Endothelial cell of umbilical vein (primary cell): ENCODE measurements around the gene R3HDM1. TPM values are rescaled to one million over a fixed set of nuclear protein-coding genes. Genes with fewer than 3 reads are reported as not detected.

Experiments used
- BruUV-seq: library from RNA; stranded (reverse); fragments of 400-500 nt; replicated peaks from 2 replicates; lab custom pipeline; 2021; lab: Mats Ljungman, UMichigan
- CTCF ChIA-PET: fragments of 300-600, 350-600 bp; sonication (Branson Sonifier 250); formaldehyde crosslinking; loops from one replicate; lab custom pipeline; 2021; ENCODE audit warnings: antibody characterized with exemption, inconsistent platforms; lab: Charles Lee
- POLR2A ChIA-PET: fragments of 300-600, 350-600 bp; sonication (Branson Sonifier 250); formaldehyde crosslinking; loops from one replicate; lab custom pipeline; 2021; ENCODE audit warnings: antibody characterized with exemption, inconsistent platforms; lab: Charles Lee
- DNase-seq: peaks from one replicate; pipeline ENCODE4 v3.0.0-alpha.2; 2011; ENCODE audit warnings: low read depth, low spot score
- FAIRE-seq: peaks from 2 replicates; lab custom pipeline; 2011; peaks lifted over from hg19 to GRCh38; lab: Jason Lieb, UNC
- H2AFZ ChIP-seq: 2 replicates; pipeline ENCODE4 v1.6.0; 2012; ENCODE audit warnings: low read depth, low read length, control low read depth, inconsistent platforms
- H3K27ac ChIP-seq: 2 replicates; pipeline ENCODE4 v1.5.1; 2011; ENCODE audit warnings: low read depth, mild to moderate bottlenecking, control low read depth, low read length, moderate library complexity; ENCODE audit not compliant: insufficient read depth
- H3K27me3 ChIP-seq, 2 experiments: 2 replicates each; pipeline versions ENCODE4 v1.6.0 to v1.6.1; 2011; ENCODE audit warnings: low read length in 2 of 2, mixed read lengths in 1 of 2; ENCODE audit not compliant: control insufficient read depth in 2 of 2, insufficient read depth in 2 of 2
- H3K36me3 ChIP-seq, 2 experiments: 2 replicates in 1 of 2; 3 replicates in 1 of 2; pipeline ENCODE4 v1.5.1; 2011; ENCODE audit warnings: low read length in 2 of 2, mild to moderate bottlenecking in 1 of 2, moderate library complexity in 1 of 2; ENCODE audit not compliant: control insufficient read depth in 2 of 2, insufficient read depth in 2 of 2; ENCODE audit errors: extremely low read depth in 1 of 2
- H3K4me1 ChIP-seq: 3 replicates; pipeline ENCODE4 v1.5.1; 2011; ENCODE audit warnings: mild to moderate bottlenecking, low read length; ENCODE audit not compliant: control insufficient read depth, insufficient read depth; ENCODE audit errors: extremely low read depth
- H3K4me2 ChIP-seq: 2 replicates; pipeline ENCODE4 v1.6.1; 2011; ENCODE audit warnings: low read length, control low read depth, mixed read lengths; ENCODE audit not compliant: insufficient read depth
- H3K4me3 ChIP-seq, 3 experiments: fragments of 200-600 bp in 1 of 3; sonication (generic), shearing (Covaris generic) in 1 of 3; replicated peaks in 1 of 3; 2 replicates each; pipeline ENCODE4 v1.5.1; 2011 to 2016; ENCODE audit warnings: control low read depth in 3 of 3, low read length in 3 of 3, mild to moderate bottlenecking in 2 of 3, inconsistent platforms in 1 of 3, low read depth in 1 of 3, moderate library complexity in 1 of 3; ENCODE audit not compliant: insufficient read depth in 1 of 3
- H3K79me2 ChIP-seq: 2 replicates; pipeline ENCODE4 v1.6.0; 2012; ENCODE audit warnings: low read length, inconsistent platforms; ENCODE audit not compliant: control insufficient read depth, insufficient read depth
- H3K9ac ChIP-seq: replicated peaks from 2 replicates; pipeline ENCODE3; 2011; ENCODE audit warnings: low read length, control low read depth; ENCODE audit not compliant: insufficient read depth; ENCODE audit errors: extremely low read depth
- H3K9me1 ChIP-seq: replicated peaks from 3 replicates; pipeline ENCODE4 v1.6.0; 2011; ENCODE audit warnings: mild to moderate bottlenecking, low read length; ENCODE audit not compliant: control insufficient read depth, insufficient read depth; ENCODE audit errors: extremely low read depth
- H3K9me3 ChIP-seq: replicated peaks from 2 replicates; pipeline ENCODE4 v1.5.1; 2012; ENCODE audit warnings: low read length, inconsistent platforms; ENCODE audit not compliant: control insufficient read depth, insufficient read depth
- H4K20me1 ChIP-seq: replicated peaks from 2 replicates; pipeline ENCODE3; 2011; ENCODE audit warnings: mild to moderate bottlenecking, low read length; ENCODE audit not compliant: control insufficient read depth, insufficient read depth; ENCODE audit errors: extremely low read depth
- EZH2 ChIP-seq: IDR thresholded peaks from 2 replicates; pipeline ENCODE4 v1.6.1; 2012; ENCODE audit warnings: borderline replicate concordance, low read depth, mild to moderate bottlenecking, moderate library complexity, low read length, inconsistent platforms; ENCODE audit not compliant: severe bottlenecking
- GATA2 ChIP-seq: IDR thresholded peaks from 2 replicates; pipeline ENCODE4 v1.7.0; 2011; ENCODE audit warnings: low read depth, mild to moderate bottlenecking, moderate library complexity, mixed read lengths, low read length; ENCODE audit not compliant: insufficient read length, insufficient read depth
- JUN ChIP-seq: IDR thresholded peaks from 2 replicates; pipeline ENCODE4 v1.6.1; 2011; ENCODE audit warnings: borderline replicate concordance, low read depth; ENCODE audit not compliant: insufficient read length, insufficient read depth
- MYC ChIP-seq: IDR thresholded peaks from one replicate; pipeline ENCODE4 v1.6.1; 2011; ENCODE audit warnings: mild to moderate bottlenecking, low read depth, low read length
- POLR2AphosphoS5 ChIP-seq: IDR thresholded peaks from 2 replicates; pipeline ENCODE4 v1.6.1; 2012; ENCODE audit warnings: low read depth, mild to moderate bottlenecking, control low read depth, low read length, moderate library complexity; ENCODE audit not compliant: insufficient read depth
- dilution Hi-C: fragments of 300-500 bp; cut with MboI; formaldehyde crosslinking; loops from one replicate; pipeline ENCODE4 v1.15.0; 2019; ENCODE audit warnings: low sequenced_read_pairs; ENCODE audit not compliant: extremely low pct_ligation_motif_present
- intact Hi-C: fragments of 100-400 bp; cut with micrococcal nuclease; formaldehyde crosslinking; loops from one replicate; pipeline ENCODE4 v1.10.0; 2022
- polyA plus RNA-seq, 4 experiments: library from polyadenylated mRNA; depleted of rRNA in 3 of 4; stranded (reverse) in 3 of 4; unstranded in 1 of 4; fragments of >200 nt; gene quantifications; 2 replicates each; pipeline versions ENCODE4 v1.2.1 to v1.2.3, GENCODE V29; 2011 to 2012; ENCODE audit warnings: missing spikeins in 1 of 4
- total RNA-seq: library from RNA; stranded (reverse); gene quantifications from 2 replicates; pipeline ENCODE4 v1.2.3, GENCODE V29; 2021
- TF ChIP-seq, protein P1 (sequence below), 2 donors: IDR thresholded peaks; 1 replicate in 1 of 2; 2 replicates in 1 of 2; pipeline ENCODE4 v1.5.1; 2011; ENCODE audit warnings: low read length in 2 of 2, mild to moderate bottlenecking in 2 of 2, moderate library complexity in 2 of 2, control low read depth in 1 of 2, inconsistent platforms in 1 of 2, low read depth in 1 of 2; ENCODE audit not compliant: insufficient read depth in 1 of 2; ENCODE audit errors: extremely low read depth in 1 of 2
- TF ChIP-seq, protein P2 (sequence below): IDR thresholded peaks from 2 replicates; pipeline ENCODE4 v1.6.1; 2011; ENCODE audit not compliant: insufficient read depth, insufficient read length

Gene R3HDM1
- total and polyA plus RNA-seq, 2 donors (not counting 3 experiments of a cell fraction or from before 2014, with no cell fraction given), result 36.6 to 61.8 TPM

DNA sequence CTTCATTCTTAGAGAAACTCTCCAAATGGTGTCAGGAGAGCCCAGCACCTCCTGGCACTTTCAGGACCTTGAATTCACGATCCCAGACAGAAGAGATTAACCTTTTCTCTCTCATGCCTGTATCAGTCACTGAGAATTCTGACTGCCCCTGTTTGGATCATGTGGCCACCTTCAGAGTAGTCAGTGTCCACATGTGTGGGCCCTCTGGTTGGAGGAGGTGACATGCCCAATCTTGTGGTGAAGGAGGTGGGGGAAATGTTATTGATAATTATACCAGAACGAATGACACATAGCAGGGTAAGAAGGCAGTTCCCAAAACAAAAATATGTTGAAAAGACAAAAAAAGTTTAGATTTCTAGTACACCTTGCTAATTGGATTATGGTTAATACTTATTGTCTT lies 242.0 kb downstream of the R3HDM1 start:
- H3K9ac ChIP-seq, result no peak overlapping the region
- no peaks in the 10 kb centered on the region for H3K27me3 ChIP-seq
- H4K20me1 ChIP-seq, result no peaks in the 10 kb centered on the region
- ChIA-PET POLR2A (no interaction called here), CTCF (interaction anchor here (0.9 to 2.2 kb wide), 5 partner anchors 12 to 63 kb away, joined by 3 to 12 read pairs (median 5); no protein-coding TSS in a partner anchor)
- no peaks in the 10 kb centered on the region for H3K9me1 ChIP-seq
- DNase-seq (peak; percentile 13), FAIRE-seq (no peak)
- no peaks in the 10 kb centered on the region for H3K9me3 ChIP-seq
- peak overlapping the region; percentile 83 for H3K27ac ChIP-seq
- H2AFZ ChIP-seq, result no peak overlapping the region
- H3K4me1 ChIP-seq, result peaks cover 14% of the 10 kb centered on the region
- H3K4me3 ChIP-seq, result no peak overlapping the region
- no peak for TF ChIP-seq EZH2
- TF ChIP-seq, protein P1, sequence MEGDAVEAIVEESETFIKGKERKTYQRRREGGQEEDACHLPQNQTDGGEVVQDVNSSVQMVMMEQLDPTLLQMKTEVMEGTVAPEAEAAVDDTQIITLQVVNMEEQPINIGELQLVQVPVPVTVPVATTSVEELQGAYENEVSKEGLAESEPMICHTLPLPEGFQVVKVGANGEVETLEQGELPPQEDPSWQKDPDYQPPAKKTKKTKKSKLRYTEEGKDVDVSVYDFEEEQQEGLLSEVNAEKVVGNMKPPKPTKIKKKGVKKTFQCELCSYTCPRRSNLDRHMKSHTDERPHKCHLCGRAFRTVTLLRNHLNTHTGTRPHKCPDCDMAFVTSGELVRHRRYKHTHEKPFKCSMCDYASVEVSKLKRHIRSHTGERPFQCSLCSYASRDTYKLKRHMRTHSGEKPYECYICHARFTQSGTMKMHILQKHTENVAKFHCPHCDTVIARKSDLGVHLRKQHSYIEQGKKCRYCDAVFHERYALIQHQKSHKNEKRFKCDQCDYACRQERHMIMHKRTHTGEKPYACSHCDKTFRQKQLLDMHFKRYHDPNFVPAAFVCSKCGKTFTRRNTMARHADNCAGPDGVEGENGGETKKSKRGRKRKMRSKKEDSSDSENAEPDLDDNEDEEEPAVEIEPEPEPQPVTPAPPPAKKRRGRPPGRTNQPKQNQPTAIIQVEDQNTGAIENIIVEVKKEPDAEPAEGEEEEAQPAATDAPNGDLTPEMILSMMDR (IDR thresholded peaks at IDR 0.05; ENCODE audit: extremely low read depth in 1 of 2, insufficient read depth in 1 of 2, low read depth in 1 of 2, low read length in 2 of 2), result no peak
- TF ChIP-seq, protein P2, sequence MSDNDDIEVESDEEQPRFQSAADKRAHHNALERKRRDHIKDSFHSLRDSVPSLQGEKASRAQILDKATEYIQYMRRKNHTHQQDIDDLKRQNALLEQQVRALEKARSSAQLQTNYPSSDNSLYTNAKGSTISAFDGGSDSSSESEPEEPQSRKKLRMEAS, result no peak
- TF ChIP-seq GATA2, result no peak
- TF ChIP-seq MYC, result no peak
- TF ChIP-seq JUN, result no peak
- no peak for TF ChIP-seq POLR2AphosphoS5
- intact Hi-C loops, result no loop called here
- H3K79me2 ChIP-seq, result peaks cover 5% of the 10 kb centered on the region
- TSS peak; percentile 81 for BruUV-seq
- dilution Hi-C loops, result no loop called here
- H3K36me3 ChIP-seq, result peaks cover 35 to 37% of the 10 kb centered on the region in 2 experiments
- peak overlapping the region; percentile 55 for H3K4me2 ChIP-seq
